HepG2 (cell line): ENCODE results near the gene DBN1. TPM values are rescaled to one million over a fixed set of nuclear protein-coding genes. Genes with fewer than 3 reads are reported as not detected.

ENCODE experiments used
- ATF3 ChIP-seq: sonication (generic); formaldehyde crosslinking; IDR thresholded peaks from 2 replicates; pipeline ENCODE4 v1.4.0; 2020; ENCODE audit warnings: missing genetic modification reagents
- BCL6 ChIP-seq: IDR thresholded peaks from 2 replicates; pipeline ENCODE4 v1.6.1; 2016; ENCODE audit warnings: missing genetic modification reagents, missing compliant biosample characterization
- CHD4 ChIP-seq: fragments of 200-600 bp; sonication (generic); IDR thresholded peaks from 2 replicates; pipeline ENCODE4 v1.7.0; 2017; ENCODE audit warnings: mild to moderate bottlenecking, low read length, borderline replicate concordance
- ELF3 ChIP-seq: IDR thresholded peaks from 2 replicates; pipeline ENCODE4 v1.6.1; 2016; ENCODE audit warnings: missing genetic modification reagents, missing compliant biosample characterization
- GRHL1 ChIP-seq: sonication (generic); formaldehyde crosslinking; conservative IDR thresholded peaks from 2 replicates; pipeline ENCODE4 v1.8.0; 2022; ENCODE audit warnings: missing genetic modification reagents
- HHEX ChIP-seq: IDR thresholded peaks from 2 replicates; pipeline ENCODE4 v1.6.1; 2016; ENCODE audit warnings: control low read depth
- HINFP ChIP-seq: sonication (generic); formaldehyde crosslinking; IDR thresholded peaks from 2 replicates; pipeline ENCODE4 v1.4.0; 2020; ENCODE audit warnings: low read depth, mild to moderate bottlenecking, missing genetic modification reagents
- HNF4G ChIP-seq, 2 experiments: sonication (generic) in 1 of 2; formaldehyde crosslinking in 1 of 2; IDR thresholded peaks; 2 replicates each; pipeline versions ENCODE4 v1.4.0 to v1.6.1; 2011 to 2020; ENCODE audit warnings: borderline replicate concordance in 2 of 2, low read depth in 2 of 2, mild to moderate bottlenecking in 2 of 2, low read length in 1 of 2, missing genetic modification reagents in 1 of 2, moderate library complexity in 1 of 2
- HNRNPLL ChIP-seq: fragments of 200-400 bp; formaldehyde crosslinking; IDR thresholded peaks from 2 replicates; pipeline ENCODE4 v1.6.1; 2017; ENCODE audit warnings: mild to moderate bottlenecking, low read depth, low read length; ENCODE audit not compliant: poor library complexity, severe bottlenecking
- MAZ ChIP-seq, 2 experiments: sonication (generic) in 1 of 2; formaldehyde crosslinking in 1 of 2; IDR thresholded peaks; 2 replicates each; pipeline versions ENCODE4 v1.5.0 to v1.6.1; 2012 to 2020; ENCODE audit warnings: low read depth in 2 of 2, mild to moderate bottlenecking in 2 of 2, borderline replicate concordance in 1 of 2, improper control_type of control experiment in 1 of 2, low read length in 1 of 2, missing genetic modification reagents in 1 of 2, moderate library complexity in 1 of 2
- PLRG1 ChIP-seq: fragments of 450-650 bp; conservative IDR thresholded peaks from 2 replicates; pipeline ENCODE4 v1.6.1; 2016
- RXRB ChIP-seq: IDR thresholded peaks from 2 replicates; pipeline ENCODE4 v1.6.1; 2016; ENCODE audit warnings: borderline replicate concordance, missing genetic modification reagents, missing compliant biosample characterization
- SPEN ChIP-seq: sonication (generic); formaldehyde crosslinking; IDR thresholded peaks from 2 replicates; pipeline ENCODE4 v1.5.1; 2020; ENCODE audit warnings: low read depth, mild to moderate bottlenecking, missing genetic modification reagents
- TRAFD1 ChIP-seq: sonication (generic); formaldehyde crosslinking; IDR thresholded peaks from 2 replicates; pipeline ENCODE4 v1.5.1; 2020; ENCODE audit warnings: missing genetic modification reagents, mild to moderate bottlenecking, borderline replicate concordance
- ZNF225 ChIP-seq: sonication (generic); formaldehyde crosslinking; IDR thresholded peaks from 2 replicates; pipeline ENCODE4 v1.4.0; 2020; ENCODE audit warnings: mild to moderate bottlenecking, missing genetic modification reagents
- ZNF281 ChIP-seq: sonication (generic); formaldehyde crosslinking; IDR thresholded peaks from 2 replicates; pipeline ENCODE4 v1.4.0; 2020; ENCODE audit warnings: missing genetic modification reagents, borderline replicate concordance
- ZSCAN12 ChIP-seq: sonication (generic); formaldehyde crosslinking; IDR thresholded peaks from 2 replicates; pipeline ENCODE4 v1.9.0; 2021; ENCODE audit warnings: mild to moderate bottlenecking, missing genetic modification reagents
- ZSCAN20 ChIP-seq: sonication (generic); formaldehyde crosslinking; IDR thresholded peaks from 2 replicates; pipeline ENCODE4 v1.4.0; 2020; ENCODE audit warnings: missing genetic modification reagents, mild to moderate bottlenecking, borderline replicate concordance
- polyA plus RNA-seq, 8 experiments: library from polyadenylated mRNA; depleted of rRNA in 3 of 8; stranded (reverse) in 7 of 8; unstranded in 1 of 8; fragments of >200 nt; fragmentation: Illumina TruSeq in 4 of 8; extraction: Trizol in 4 of 8; gene quantifications; 2 replicates each; pipeline versions ENCODE4 v1.2.1 to v1.2.3, GENCODE V29; 2011 to 2016; ENCODE audit warnings: low read depth in 4 of 8, missing spikeins in 1 of 8, mixed read lengths in 1 of 8; ENCODE audit not compliant: insufficient read depth in 1 of 8
- total RNA-seq, 5 experiments: library from RNA; depleted of rRNA; stranded (reverse); fragments of >200 nt; fragmentation: Illumina TruSeq; extraction: Trizol; gene quantifications; 2 replicates each; pipeline ENCODE4 v1.2.3, GENCODE V29; 2016; ENCODE audit warnings: low read depth in 1 of 5

Gene DBN1
- total and polyA plus RNA-seq, 2 of the 13 experiments (the other 11 are each of a cell fraction or from before 2014, with no cell fraction given): 27.0 to 37.3 TPM

- no peak for TF ChIP-seq GRHL1 (CRISPR knock-in tag)
- 0 out of 2 replicates have a peak, but pooled peaks have one; percentile 2 for TF ChIP-seq ATF3 (CRISPR knock-in tag)
- no peak for TF ChIP-seq HHEX (CRISPR knock-in tag)
- TF ChIP-seq ZNF225 (CRISPR knock-in tag): no peak
- TF ChIP-seq ELF3: no peak; the same call in 1 of the 2 replicates
- peak; percentile 57; the same call in 1 of the 2 replicates for TF ChIP-seq ZSCAN12 (CRISPR knock-in tag)
- no peak; the same call in 1 of the 2 replicates for TF ChIP-seq CHD4
- 0 out of 2 replicates have a peak, but pooled peaks have one; percentile 7 for TF ChIP-seq BCL6 (CRISPR knock-in tag)
- peak; percentile 44; the same call in 1 of the 2 replicates for TF ChIP-seq ZSCAN20 (CRISPR knock-in tag)
- no peak for TF ChIP-seq PLRG1
- no peak for TF ChIP-seq HINFP (CRISPR knock-in tag)
- TF ChIP-seq MAZ (IDR thresholded peaks at IDR 0.05; ENCODE audit: borderline replicate concordance, low read depth, low read length): peak; percentile 85; the same call in 1 of the 2 replicates
- TF ChIP-seq MAZ (CRISPR knock-in tag; IDR thresholded peaks at IDR 0.05; ENCODE audit: low read depth): no peak
- TF ChIP-seq TRAFD1 (CRISPR knock-in tag): no peak
- peak; percentile 70 for TF ChIP-seq HNRNPLL
- no peak for TF ChIP-seq HNF4G (IDR thresholded peaks at IDR 0.05; ENCODE audit: borderline replicate concordance, low read depth, low read length)
- no peak for TF ChIP-seq HNF4G (CRISPR knock-in tag; IDR thresholded peaks at IDR 0.05; ENCODE audit: borderline replicate concordance, low read depth)
- no peak; the same call in 1 of the 2 replicates for TF ChIP-seq RXRB (CRISPR knock-in tag)
- 0 out of 2 replicates have a peak, but pooled peaks have one; percentile 34 for TF ChIP-seq ZNF281 (CRISPR knock-in tag)
- 0 out of 2 replicates have a peak, but pooled peaks have one; percentile 54 for TF ChIP-seq SPEN (CRISPR knock-in tag)
These were observed 47.5 kb downstream of the DBN1 start (continued) for GRCh38 chr5:177425801-177426565.
